ENCODE measurements around the gene VHLL.

DNA sequence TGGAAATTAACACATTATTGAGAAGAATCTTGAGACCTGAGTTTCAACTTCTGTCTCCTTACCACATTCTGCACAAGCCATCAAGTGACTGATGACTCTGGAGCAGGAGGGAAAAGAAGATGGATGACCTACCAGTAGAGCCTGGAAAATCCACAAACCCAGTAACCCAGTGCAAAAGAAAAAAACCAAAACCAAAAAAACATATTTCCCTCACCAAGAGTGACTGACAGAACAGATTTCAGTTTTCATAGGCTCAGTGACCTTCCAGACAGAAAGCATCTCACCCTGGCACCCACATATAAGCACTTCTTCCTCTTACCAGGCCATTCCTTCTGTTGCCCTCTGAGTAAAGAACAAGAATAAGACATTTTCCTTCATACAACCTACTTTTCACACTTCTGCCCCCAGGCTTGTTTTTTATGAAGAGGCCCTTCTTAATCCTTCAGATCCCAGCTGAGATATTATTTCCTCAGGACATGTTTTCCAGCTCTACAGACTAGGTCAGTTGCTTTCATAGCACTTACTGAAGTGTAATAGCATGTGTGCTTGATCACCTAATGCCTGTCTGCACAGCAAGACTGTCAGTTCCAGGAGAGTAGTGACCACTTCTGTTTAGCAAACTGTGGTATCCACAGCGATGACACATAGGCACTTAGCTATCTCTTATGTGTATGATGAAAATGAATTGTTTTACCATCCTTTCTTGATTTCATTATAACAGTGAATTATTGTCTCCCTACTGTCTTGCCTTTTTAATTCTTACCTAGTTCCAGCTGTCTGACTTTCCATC, 43.3 kb upstream of the VHLL start:
- TF ChIP-seq, protein P1, sequence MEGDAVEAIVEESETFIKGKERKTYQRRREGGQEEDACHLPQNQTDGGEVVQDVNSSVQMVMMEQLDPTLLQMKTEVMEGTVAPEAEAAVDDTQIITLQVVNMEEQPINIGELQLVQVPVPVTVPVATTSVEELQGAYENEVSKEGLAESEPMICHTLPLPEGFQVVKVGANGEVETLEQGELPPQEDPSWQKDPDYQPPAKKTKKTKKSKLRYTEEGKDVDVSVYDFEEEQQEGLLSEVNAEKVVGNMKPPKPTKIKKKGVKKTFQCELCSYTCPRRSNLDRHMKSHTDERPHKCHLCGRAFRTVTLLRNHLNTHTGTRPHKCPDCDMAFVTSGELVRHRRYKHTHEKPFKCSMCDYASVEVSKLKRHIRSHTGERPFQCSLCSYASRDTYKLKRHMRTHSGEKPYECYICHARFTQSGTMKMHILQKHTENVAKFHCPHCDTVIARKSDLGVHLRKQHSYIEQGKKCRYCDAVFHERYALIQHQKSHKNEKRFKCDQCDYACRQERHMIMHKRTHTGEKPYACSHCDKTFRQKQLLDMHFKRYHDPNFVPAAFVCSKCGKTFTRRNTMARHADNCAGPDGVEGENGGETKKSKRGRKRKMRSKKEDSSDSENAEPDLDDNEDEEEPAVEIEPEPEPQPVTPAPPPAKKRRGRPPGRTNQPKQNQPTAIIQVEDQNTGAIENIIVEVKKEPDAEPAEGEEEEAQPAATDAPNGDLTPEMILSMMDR (optimal IDR thresholded peaks at IDR 0.05 in 1 of 3, IDR thresholded peaks at IDR 0.05 in 1 of 3, conservative IDR thresholded peaks at IDR 0.05 in 1 of 3; ENCODE audit: extremely low read depth in 1 of 3, insufficient read depth in 2 of 3, low read length in 3 of 3), result no peak
- no peak for TF ChIP-seq EZH2 (IDR thresholded peaks at IDR 0.05; ENCODE audit: low read length)

Data from keratinocyte (primary cell).